Urothelium cell line (cell line): ENCODE measurements around the gene PNPLA1.
A peak's percentile ranks its signal among the peaks of the same experiment; 100 is the strongest.

ENCODE experiments used
- DNase-seq: peaks from one replicate; pipeline ENCODE4 v3.0.0; 2011; ENCODE audit warnings: low spot score, mixed read lengths
- FAIRE-seq: peaks from 2 replicates; lab custom pipeline; 2011; peaks lifted over from hg19 to GRCh38; lab: Jason Lieb, UNC

Gene PNPLA1

GRCh38 chr6:36283608-36284007, 13.7 kb downstream of the PNPLA1 start:
- DNase-seq = no peak
- FAIRE-seq = no peak

- FAIRE-seq (no peak), DNase-seq (no peak)
These were observed 14.5 kb downstream of the PNPLA1 start for GRCh38 chr6:36284359-36284758.

- no peak for FAIRE-seq
- DNase-seq = no peak
These were observed 15.4 kb downstream of the PNPLA1 start for GRCh38 chr6:36285187-36285671.

- no peak for DNase-seq
- FAIRE-seq = no peak
These were observed 15.9 kb downstream of the PNPLA1 start for GRCh38 chr6:36285797-36286196.

- FAIRE-seq = no peak
- DNase-seq = no peak
These were observed 17.0 kb downstream of the PNPLA1 start for GRCh38 chr6:36286858-36287257.

- no peak for FAIRE-seq
- peak; percentile 26 for DNase-seq
These were observed 19.5 kb downstream of the PNPLA1 start for GRCh38 chr6:36289281-36289878.

GRCh38 chr6:36290668-36291620, 21.1 kb downstream of the PNPLA1 start:
- DNase-seq = peak; percentile 37
- FAIRE-seq = no peak

GRCh38 chr6:36292170-36292569, 22.3 kb downstream of the PNPLA1 start:
- FAIRE-seq = no peak
- no peak for DNase-seq

- FAIRE-seq (no peak), DNase-seq (no peak)
These were observed 26.4 kb downstream of the PNPLA1 start for GRCh38 chr6:36296240-36296639.

GRCh38 chr6:36297051-36297450, 27.2 kb downstream of the PNPLA1 start:
- FAIRE-seq = no peak

GRCh38 chr6:36297511-36297910, 27.7 kb downstream of the PNPLA1 start:
- DNase-seq = no peak
- no peak for FAIRE-seq

More at GRCh38 chr6:36297051-36297450, 27.2 kb downstream of the PNPLA1 start:
- no peak for DNase-seq

GRCh38 chr6:36298027-36298426, 28.2 kb downstream of the PNPLA1 start:
- DNase-seq = no peak
- FAIRE-seq = no peak

- DNase-seq (no peak), FAIRE-seq (no peak)
These were observed 31.3 kb downstream of the PNPLA1 start for GRCh38 chr6:36301085-36301658.

GRCh38 chr6:36301781-36302180, 31.9 kb downstream of the PNPLA1 start:
- DNase-seq = no peak
- FAIRE-seq = no peak

GRCh38 chr6:36302227-36302976, 32.5 kb downstream of the PNPLA1 start:
- FAIRE-seq (no peak), DNase-seq (peak; percentile 85)

- FAIRE-seq (no peak), DNase-seq (no peak)
These were observed 36.0 kb downstream of the PNPLA1 start for GRCh38 chr6:36305885-36306284.

GRCh38 chr6:36306375-36306774, 36.5 kb downstream of the PNPLA1 start:
- DNase-seq = no peak
- no peak for FAIRE-seq

- no peak for DNase-seq
- no peak for FAIRE-seq
These were observed 38.7 kb downstream of the PNPLA1 start for GRCh38 chr6:36308514-36308913.

GRCh38 chr6:36309203-36309602, 39.3 kb downstream of the PNPLA1 start:
- FAIRE-seq (no peak), DNase-seq (no peak)

GRCh38 chr6:36309900-36310299, 40.0 kb downstream of the PNPLA1 start:
- DNase-seq = no peak
- no peak for FAIRE-seq
